Activated CD8-positive, alpha-beta memory T cell treated with anti-CD3 and anti-CD28 coated beads, Interleukin-2, amount 50 U/mL, for 1 hour (primary cell): ENCODE results near the gene SMIM41.
"Not testable (repeated sequence)": the region's sequence is repeated elsewhere in the genome, so short reads cannot be mapped to it uniquely, and the experiment has no call there.

Experiments
- DNase-seq: peaks from one replicate; pipeline ENCODE4 v3.0.0-alpha.2; 2020; ENCODE audit errors: extremely low read depth

SMIM41 gene

DNA sequence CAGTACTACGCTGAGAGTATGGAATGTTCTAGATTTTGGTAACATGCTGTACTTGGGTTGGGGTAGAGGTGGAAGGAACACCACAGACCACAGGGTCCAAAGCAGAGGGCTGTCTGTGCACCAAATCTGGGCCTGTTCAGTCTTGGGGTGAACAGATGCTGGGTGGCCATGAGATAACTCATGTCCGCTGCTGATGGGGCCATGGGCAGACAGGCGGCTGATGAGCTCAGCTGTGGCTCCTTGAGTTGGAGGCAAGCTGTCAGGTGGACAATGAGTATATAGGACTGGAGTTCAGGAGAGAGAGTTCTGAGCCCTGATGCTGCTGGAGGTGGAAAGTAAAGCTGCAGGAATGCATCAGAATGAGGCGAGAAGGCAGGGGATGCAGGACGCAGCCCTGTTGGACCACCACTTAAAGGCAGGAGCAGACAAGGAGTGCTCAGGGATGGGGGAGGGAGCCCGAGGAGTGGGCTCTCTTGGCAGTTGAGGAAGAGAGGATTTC is 6.2 kb downstream of the SMIM41 start:
- DNase-seq, result no peak

DNA sequence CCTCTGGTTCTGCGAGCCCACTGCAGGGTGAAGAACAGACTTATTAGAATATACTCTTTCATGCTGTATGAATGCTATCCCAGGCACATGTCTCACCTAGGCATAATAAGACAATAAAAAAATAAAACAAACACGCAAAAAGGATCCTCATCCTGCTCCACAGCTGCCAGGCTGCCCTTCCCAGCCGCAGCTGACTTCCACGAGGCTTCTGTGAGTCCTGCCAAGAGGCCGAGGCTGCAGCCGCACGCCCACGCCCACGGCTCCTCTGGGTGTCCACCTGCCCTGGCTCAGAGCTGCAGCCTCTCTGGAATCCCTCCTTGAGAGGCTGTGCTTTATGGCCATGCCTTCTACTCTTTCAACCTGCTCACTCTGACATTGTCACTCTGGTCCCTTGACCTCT is 6.9 kb downstream of the SMIM41 start:
- DNase-seq, result no peak

DNA sequence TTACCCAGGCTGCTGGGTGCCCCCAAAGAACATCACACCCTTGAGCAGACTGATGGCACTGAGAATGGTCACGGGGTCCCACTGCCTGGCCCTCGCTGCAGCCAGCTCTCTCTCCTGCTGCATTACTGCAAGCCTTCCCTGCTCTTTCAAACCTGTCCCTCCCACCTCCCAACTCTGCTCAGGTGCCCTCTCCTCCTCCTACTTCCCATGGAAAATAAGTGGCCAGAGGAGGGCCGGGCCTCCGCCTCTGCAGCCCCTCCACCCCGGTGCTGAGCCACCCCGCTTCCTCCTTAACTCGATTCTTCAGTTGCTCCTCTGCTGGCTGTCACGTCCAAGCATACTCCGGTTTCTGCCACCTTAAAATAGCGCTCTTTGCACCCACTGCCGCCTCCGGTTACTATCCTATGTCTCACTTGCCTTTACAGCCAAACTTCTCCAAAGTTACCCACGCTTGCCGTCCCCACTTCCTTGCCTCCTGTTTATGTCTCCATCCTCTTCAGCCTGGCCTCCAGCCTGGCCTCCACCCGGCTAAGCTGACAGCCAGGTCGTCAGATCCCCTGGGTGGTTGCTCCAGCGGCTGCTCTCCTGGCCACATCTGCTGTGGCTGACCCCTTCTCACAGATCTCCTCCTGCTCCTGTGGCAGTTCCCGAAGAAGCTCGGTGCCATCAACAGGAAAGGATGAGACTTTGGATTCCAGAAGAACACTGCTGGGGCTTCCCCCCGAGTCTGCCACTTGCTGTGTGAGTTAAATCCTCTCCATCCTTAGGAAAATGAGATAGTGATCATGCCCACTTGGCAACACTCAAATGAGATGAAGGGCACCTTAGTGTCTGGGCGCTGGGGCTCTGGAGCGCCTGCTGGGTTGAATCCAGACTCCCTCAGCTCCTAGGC is 7.7 kb downstream of the SMIM41 start:
- DNase-seq, result no peak

DNA sequence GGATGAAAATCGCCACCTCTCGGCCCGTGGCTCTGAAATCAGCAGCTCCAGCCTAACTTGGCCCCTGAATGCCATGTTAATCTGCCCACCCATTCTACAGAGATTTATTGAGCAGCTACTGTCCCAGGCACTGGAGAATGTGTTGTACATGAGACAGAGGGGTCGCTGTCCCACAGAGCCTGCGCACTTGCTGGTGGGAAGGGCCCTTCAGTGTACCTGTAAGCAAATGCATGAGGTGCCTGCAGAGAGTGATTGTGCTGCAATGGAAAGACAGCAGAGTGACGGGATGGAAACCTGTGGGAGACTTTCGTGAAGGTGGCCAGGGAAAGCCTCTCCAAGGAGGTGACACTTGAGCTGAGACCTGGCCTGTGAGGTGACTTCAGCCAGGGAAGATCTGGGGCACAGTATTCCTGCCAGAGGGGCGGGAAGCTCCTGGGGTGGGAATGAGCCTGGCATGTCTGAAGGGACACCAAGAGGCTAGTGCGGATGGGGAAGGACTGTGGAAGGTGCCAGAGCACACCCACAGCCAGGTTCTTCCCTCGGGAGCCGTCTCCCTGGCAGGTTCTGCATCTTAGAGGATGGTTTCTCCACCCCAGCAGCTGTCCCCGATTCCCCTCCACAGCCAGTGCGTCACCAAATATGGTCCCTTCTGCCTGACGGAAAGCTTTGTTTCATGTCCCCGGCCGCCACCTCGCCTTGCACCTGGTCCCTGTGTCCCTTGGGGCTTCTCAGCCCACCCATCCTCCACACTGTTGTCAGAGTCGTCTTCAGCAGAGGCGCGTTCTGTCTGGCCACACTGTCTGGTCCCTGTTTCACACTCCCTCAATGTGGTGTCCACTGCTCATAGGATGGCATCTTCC is 8.7 kb downstream of the SMIM41 start:
- DNase-seq, result no peak

DNA sequence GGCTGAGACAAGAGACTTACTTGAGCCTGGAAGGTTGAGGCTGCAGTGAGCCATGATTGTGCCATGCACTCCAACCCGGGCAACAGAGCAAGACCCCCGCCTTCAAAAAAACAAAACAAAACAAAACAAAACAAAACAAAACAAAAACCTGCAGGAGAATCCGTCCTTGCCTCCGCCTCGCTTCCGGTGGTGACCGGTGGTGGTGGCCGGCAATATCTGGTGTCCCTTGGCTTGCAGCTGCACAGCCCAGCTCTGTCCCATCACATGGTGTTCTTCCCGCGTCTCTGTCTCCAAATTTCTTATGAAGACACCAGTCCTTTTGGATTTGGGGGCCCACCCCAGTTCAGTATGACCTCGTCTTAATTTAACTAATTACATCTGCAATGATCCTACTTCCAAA is 10.0 kb downstream of the SMIM41 start:
- DNase-seq, result no peak

DNA sequence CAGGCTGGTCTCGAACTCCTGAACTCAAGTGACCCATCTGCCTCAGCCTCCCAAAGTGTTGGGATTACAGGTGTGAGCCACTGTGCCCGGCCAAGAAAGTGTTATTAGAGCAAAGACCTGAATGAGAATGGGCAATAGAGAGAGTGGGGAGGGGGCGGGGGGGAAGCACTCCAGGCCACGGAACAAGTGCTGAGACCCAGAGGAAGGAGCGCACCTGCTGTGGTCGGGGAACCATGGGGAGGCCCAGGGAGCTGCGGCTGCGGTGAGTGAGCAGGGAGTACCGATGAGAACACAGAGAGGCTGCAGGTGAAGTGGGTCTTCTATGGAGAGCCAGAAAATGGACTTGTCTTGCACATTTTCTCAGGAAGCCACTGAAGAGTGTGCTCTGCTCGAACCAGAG is 10.8 kb downstream of the SMIM41 start:
- no peak for DNase-seq

DNA sequence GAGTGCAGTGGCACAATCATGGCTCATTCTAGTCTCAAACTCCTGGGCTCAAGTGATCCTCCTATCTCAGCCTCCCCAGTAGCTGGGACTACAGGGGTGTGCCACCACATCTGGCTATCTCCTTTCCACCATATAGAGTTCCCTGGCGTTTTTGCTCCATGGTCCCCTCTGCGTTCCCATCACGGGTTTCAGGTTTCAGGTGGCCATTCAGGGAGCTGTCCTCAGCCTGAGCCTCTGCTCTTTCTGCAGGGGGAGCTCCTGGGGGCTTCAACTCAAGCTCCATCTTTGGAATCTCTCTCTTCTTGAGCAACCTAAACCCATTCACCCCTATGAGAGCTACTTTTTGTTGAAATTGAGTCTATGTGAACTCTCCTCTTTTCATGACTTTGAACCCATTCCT is 11.6 kb downstream of the SMIM41 start:
- DNase-seq, result no peak

DNA sequence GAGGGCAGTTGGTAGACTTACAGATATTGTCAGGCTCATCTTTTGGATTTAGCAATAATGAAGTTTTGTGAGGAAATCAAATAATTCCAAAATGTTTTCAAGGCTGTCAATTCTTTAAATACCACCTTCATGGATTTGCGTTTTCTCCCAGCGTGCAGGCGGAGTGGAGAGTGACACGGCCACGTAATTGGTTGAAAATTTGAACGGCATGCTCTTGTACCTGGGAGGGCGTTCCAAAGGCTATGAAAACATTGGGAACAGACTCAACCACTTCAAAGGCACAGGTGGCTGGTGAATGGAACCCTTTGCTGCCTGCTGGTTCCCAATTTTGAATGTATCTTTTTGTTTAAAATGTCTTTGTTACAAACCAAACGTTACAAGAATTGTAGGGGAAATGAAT is 12.4 kb downstream of the SMIM41 start:
- DNase-seq, result no peak

DNA sequence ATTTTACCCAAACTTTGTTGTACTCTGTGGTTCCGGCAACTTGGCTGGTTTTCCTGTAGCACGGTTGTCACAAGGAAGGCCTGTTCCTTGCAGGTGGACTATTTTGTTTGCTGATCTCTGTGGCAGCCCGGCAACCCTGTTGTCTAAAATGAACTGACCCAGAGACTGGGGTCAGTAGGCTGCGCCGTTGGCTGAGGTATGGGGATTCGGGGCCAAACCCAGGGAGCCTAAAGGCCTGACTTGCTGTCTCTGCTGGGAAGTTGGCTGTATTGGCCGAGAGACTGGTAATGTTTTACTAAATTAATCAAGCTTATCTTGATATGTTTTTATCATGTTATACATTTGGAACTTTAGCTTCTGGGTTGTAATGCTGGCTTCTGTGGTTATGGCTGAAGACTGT is 13.8 kb downstream of the SMIM41 start:
- DNase-seq, result no peak

DNA sequence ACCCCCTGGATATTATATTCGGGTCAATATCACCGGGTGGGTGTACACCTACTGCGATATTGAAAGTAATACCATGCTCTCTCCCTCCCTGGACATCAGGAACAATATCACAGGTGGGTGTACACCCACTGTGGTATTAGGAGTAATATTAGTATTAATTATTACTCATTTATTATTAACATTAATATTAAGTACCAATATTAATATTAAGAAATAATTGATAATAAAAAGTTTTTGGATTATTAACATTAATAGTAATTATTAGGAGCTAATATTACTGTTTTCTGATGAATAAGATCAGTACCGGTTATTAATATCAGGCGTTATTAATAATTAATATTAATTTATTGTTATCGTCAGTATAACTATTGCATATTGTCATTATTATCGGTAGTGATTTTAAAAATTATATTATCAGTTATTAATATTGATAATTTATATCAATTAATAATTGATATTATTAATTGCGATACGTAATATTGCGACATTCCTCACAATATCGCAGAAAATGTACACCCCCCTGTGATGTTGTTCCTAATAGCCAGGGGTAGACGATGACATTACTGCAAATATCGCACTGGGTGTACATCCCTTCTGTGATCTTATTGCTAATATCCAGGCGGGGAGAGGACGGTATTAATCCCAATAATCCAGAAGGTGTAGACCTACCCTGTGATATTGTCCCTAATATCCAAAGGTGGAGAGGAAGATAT is 17.0 kb downstream of the SMIM41 start:
- DNase-seq, result no peak

DNA sequence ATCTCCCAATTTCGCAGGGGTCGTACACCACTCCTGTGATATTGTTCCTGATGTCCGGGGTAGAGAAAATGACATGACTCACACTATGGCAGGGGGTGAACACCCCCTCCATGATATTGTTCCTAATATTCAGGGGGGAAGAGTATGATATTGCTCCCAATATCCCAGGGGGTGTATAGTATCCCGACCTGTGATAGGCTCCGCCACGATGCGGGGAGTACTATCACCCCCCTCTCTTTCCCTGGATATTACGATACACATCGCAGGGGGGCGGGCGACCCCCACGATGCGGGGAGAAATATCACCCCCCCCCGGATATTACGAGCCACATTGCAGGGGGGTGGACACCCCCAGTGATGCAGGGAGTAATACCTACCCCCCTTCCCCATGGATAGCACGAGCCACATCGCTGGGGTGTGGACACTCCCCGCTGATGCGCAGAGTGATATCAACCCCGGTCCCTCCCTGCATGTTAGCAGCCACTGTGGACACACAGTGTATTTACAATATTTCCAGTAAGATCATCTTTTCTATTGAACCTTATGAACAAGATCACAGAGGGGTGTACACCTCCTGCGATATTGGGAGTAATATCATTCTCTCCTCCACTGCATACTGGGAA is 17.7 kb downstream of the SMIM41 start:
- DNase-seq, result no peak

DNA sequence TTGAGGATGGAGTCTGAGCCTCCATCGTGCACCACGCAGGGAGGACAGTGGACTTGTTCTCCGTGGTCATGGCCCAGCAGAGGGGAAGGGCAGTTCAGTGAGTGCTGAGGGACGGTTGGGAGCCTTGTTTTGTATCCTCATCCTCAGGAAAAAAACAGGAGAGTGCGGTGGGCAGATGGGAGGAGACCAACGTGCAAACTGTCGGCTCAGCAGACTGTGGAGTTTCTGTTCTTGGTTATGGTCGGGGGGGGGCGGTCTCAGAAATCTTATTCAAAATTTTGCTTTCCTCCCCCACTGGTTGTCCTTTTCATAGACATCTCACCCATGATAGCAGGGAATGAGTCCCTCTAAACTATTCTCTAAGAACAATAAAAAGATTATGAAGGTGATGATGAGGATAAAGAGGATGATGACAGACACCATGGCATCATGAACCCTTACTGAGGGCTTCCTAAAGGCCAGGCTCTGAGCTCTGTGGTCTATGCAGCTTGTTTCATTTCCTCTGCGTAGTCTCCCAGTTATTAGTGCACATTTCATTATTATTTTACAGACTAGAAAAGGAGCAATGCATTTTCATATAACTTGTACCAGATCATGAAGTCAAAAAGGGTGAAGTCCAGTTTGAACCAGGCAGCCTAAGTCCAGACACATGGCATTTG is 25.1 kb downstream of the SMIM41 start:
- DNase-seq, result not testable (repeated sequence)

DNA sequence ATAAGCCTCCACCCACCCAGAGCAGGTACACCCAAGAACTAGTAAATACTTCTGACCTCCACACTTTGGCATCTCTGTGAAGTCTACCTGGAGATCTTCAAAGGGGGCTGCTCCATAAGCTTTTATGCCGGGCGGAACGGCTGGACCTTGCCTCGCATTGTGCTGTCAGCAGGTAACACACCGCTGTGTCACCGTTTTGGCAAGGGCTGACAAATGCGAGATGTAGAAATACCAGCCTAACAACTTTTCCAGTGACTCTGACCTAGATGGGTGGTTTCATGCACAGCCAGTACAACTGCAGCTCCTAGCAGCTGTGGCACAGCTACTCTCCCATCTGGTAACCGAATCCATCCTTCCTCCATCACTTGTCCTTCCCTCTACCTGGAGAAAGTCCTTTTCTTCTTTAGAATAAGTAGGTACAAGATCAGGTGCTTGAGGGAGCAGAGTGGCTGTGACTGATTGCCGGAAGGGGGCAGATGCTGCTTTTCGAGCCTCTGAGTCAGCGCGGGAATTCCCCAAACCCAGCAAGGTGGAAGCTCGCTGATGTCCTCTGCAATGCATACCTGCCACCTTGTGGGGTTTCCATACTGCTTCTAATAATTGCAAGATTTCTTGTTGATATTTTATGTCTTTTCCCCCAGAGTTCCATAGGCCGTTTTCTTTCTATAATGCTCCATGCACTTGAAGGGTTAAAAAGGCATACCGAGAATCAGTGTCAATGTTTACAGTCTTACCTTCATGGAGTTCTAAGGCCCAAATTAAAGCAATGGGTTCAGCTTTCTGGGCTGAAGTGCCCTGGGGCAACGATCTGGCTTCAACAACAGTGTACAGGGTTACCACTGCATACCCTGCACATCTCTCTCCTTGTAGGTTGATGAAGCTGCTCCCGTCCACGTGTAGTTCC is 37.0 kb downstream of the SMIM41 start:
- DNase-seq, result peak; percentile 12

DNA sequence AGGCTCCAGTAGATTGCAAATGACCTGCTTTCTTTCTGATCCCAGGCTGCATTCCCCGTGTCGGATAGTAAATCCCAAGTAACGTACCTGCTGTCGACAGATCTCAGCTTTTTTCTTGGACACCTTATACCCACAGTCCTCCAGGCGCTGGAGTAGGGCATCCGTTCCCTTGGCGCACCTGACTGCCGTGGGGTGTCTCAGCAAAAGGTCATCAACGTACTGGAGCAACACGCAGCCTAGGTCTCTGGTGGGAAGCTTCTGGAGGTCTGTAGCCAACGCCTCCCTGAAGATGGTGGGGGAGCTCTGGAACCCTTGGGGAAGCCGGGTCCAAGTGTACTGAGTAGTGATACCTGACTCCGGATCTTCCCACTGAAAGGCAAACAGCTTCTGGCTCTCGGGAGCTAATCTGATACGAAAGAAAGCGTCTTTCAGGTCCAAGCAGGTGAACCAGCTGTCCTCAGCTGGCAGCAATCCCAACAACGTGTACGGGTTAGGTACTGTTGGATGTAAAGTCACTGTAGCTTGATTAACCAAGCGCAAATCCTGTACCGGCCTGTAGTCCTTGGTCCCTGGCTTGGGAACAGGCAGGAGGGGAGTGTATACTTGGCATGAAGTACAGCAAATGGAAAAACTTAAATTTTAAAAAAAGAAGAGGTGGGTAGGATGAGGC is 38.4 kb downstream of the SMIM41 start:
- not testable (repeated sequence) for DNase-seq

DNA sequence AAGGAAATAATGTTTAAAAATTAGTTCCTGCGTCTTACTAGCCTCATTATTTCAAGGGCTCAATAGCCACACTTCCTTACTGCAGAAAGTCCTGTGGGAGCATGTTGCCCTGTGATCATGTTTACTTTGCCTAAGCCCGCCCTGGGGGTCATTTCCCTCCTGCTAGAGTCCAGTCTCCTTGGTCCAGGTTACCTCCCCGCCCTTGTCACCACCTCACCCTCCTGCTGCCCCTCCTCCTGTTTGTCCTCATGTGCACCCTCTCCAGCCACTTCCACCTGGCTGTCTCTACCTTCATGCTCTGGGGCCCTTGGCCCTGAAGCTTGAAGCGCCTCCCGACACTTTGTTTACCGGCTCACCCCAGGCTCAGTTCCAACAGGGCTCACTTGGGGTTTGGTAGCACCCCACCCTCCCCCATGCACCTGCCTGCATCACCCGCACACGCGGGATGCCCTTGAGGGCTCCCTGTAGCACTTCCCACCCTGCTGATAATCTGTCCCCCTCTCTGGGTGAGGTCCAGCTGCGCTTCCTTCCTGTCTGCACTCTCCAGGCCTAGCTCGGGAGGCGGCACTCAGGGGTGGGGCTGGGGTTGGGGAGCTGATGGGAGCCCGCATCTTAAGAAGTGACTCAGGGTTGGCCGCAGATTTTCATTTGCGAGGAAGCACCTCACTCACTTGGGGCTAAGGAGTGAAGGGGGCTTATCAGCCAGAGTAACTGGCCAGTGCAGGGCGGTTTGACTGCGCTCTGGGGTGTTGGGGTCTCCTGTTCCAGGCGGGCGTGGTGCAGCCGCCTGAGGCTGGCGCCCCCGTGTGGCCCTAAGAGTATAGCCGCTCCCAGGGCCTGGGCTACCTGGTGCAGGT is 40.1 kb downstream of the SMIM41 start:
- no peak for DNase-seq

DNA sequence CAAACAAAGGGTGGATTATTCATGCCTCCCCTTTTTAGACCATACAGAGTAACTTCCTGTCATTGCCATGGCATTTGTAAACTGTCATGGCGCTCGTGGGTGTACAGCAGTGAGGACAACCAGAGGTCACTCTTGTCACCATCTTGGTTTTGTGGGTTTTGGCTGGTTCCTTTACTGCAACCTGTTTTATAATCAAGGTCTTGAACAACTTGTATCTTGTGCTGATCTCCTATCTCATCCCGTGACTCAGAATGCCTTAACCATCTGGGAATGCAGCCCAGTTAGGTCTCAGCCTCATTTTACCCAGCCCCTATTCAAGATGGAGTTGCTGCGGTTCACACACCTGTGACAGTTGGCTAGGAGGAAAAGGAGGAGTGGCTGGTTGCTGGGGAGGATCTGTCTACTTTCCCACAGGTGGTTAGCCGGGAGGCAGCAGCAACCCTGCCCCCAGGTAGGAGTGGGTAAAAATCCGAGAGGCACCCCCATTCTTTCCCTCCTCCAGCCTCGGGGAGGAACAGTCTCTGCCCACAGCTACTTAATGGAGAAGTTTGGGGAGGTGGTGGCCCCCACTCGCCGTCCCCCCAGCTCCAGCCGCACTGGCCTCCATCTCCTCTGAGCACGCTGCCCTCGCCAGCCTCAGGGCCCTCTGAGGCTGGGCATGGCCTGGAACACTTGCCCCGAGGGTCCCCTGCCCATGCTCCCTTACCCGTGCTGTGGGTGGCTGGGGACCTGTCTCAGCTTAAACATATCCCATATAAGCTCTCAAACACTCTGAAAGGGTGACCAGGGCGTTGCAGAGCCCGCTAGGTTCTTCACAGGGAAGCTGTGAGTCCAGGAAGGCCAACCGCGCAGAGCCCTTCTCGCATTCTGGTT is 41.7 kb downstream of the SMIM41 start:
- DNase-seq, result no peak

DNA sequence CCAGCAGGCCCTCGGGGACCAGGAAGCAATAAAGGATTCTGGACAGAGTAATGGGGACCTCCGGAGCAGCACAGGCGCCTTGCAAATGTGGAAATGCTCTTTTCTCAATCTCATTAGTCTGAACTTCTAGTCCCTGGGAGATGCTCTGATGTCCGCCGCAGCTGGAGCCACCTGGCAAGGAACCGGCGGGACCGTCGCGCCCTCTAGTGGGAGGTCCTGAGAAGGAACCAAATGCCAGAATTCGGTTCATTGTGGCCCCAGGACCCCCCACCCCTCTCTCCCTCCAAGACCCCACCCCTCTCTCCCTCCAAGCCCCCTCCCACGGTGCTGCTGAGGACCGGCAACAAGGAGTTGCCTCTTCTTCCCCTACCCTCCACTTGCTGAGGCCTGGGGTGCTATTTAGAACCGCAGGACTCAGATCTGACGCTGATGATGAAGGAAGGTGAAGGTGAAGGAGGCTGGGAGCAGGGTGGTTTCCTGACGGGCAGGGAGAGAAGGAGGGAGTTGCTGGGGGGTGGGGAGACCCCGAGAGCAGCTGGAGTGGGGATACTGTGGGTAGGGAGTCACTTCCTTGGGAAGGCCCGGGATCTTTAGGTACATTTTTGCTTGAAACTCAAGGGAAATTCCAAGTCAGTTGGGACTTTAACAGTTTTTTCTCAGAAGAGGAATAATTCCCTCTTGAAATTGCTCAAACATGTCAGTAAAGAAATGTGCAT is 42.5 kb downstream of the SMIM41 start:
- no peak for DNase-seq
